Smooth muscle cell of the brain vasculature (primary cell): ENCODE measurements around the gene CHTF18.

Experiments used
- DNase-seq: peaks from one replicate; pipeline ENCODE4 v3.0.0-alpha.2; 2012; ENCODE audit warnings: low read depth, low spot score

Gene CHTF18

GRCh38 chr16:760545-761343 is 27.7 kb upstream of the CHTF18 start, which contains the start of gene MSLN:
TSS of gene MSLN (plus strand) at chr16:760734. CDS start at chr16:762681, 1,947 bp downstream.
- DNase-seq = no peak

GRCh38 chr16:761625-762513 is 26.6 kb upstream of the CHTF18 start:
- DNase-seq = no peak

GRCh38 chr16:762595-763268 is 25.7 kb upstream of the CHTF18 start:
- no peak for DNase-seq

DNA sequence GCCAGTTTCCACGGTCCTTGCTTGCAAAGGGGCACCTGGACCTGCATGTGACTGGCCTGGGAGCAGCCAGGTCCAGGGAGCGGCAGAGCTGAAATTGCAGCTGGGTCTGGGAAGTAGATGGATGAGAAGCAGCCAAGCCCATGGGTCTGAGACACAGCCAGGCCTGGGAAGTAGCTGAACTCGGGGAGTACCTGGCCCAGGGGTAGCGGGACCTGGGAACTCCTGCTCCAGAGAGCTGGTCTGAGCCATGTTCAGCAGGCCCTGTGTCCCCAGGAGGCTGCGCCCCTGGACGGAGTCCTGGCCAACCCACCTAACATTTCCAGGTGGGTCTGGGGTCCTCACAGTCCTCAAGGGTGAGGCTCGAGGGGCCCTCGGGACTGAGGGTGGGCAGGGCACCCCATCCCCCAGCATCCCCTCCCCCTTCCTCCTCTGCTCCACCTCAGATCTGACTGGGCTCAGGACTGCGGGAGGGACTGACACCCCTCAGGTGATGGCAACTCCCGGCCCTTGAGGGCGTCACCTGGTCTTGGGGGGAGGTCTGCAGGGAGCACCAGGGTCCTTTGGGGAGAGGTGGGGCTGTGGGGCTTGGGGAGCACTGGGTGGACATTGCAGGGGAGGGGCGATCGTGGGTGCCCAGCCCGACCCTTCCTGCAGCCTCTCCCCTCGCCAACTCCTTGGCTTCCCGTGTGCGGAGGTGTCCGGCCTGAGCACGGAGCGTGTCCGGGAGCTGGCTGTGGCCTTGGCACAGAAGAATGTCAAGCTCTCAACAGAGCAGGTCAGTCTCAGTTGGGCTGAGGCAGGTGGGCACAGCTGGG is 24.8 kb upstream of the CHTF18 start:
- no peak for DNase-seq

- DNase-seq = no peak
Measured at GRCh38 chr16:764184-764750, 24.2 kb upstream of the CHTF18 start.

DNA sequence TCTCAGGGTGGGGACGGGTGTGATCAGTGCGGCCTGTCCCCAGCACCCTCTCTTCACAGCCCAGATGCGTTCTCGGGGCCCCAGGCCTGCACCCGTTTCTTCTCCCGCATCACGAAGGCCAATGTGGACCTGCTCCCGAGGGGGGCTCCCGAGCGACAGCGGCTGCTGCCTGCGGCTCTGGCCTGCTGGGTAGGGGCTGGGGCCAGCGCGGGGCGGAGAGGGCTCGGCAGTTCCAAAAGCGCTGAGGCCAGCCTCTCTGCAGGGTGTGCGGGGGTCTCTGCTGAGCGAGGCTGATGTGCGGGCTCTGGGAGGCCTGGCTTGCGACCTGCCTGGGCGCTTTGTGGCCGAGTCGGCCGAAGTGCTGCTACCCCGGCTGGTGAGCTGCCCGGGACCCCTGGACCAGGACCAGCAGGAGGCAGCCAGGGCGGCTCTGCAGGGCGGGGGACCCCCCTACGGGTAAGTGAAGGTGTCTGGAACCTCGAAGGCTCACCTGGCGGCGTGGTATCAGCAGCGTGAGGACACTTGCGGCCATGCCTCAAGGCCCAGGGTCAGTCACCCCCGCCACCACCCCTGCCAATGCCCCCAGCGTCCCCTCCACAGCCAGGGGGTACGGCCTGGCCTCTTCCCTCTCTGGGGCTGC is 23.5 kb upstream of the CHTF18 start:
- no peak for DNase-seq

- DNase-seq = no peak
Measured at GRCh38 chr16:765488-765865, 22.9 kb upstream of the CHTF18 start.

DNA sequence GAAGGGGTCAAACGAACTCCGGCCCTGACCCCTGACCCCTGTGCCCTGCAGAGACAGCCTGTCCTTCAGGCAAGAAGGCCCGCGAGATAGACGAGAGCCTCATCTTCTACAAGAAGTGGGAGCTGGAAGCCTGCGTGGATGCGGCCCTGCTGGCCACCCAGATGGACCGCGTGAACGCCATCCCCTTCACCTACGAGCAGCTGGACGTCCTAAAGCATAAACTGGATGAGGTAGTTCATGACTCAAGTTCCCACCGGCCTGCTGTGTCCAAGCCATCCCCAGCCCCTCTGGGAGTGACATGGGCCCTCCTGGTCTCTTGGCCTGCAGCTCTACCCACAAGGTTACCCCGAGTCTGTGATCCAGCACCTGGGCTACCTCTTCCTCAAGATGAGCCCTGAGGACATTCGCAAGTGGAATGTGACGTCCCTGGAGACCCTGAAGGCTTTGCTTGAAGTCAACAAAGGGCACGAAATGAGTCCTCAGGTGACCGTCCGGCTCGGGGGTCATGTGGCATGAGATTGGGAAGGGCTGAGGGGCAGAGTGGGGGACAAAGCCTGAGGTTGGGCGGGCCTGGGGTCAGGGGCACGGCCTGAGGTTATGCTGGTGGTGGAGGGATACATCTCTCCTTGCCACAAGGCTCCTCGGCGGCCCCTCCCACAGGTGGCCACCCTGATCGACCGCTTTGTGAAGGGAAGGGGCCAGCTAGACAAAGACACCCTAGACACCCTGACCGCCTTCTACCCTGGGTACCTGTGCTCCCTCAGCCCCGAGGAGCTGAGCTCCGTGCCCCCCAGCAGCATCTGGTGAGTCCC is 22.2 kb upstream of the CHTF18 start:
- no peak for DNase-seq

GRCh38 chr16:766820-767640 is 21.4 kb upstream of the CHTF18 start:
- no peak for DNase-seq

DNA sequence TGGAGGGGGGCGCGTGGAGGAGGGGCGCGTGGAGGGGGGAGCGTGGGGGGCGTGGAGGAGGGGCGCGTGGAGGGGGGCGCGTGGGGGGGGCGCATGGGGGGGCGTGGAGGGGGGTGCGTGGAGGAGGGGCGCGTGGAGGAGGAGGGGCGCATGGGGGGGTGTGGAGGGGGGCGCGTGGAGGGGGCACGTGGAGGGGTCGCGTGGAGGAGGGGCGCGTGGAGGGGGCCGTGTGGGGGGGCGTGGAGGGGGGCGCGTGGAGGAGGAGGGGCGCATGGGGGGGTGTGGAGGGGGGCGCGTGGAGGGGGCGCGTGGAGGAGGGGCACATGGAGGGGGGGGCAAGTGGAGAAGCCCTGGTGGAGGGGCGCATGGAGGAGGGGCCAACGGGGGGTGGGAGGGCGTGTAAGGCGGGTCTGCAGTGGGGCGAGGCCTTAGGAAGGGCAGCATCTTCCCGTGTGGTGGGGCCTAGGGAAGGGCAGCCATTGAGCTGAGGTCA is 20.6 kb upstream of the CHTF18 start:
- DNase-seq = no peak

GRCh38 chr16:768428-768827 is 20.0 kb upstream of the CHTF18 start:
- DNase-seq = no peak

GRCh38 chr16:769184-769784 is 19.1 kb upstream of the CHTF18 start:
- DNase-seq = no peak

DNA sequence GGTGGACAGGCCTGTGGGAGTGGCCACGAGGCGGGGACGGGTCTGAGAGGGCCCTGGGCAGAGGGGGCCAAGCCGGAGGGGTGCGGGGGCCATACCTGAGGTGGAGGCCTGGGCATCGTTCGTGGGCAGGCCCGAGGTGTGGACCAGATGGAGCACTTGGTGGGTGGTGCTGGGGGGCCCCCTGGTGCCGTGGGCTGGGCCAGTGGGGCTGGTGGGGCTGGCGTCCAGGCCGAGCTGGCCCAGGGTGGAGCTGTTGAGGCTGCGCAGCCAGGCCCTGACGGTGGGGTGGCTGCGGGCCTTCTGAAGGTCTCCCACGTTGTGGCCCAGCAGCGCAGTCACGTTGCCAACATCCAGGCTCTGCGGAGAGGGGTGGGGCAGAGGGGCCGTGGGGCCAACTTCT is 18.5 kb upstream of the CHTF18 start:
- no peak for DNase-seq

DNA sequence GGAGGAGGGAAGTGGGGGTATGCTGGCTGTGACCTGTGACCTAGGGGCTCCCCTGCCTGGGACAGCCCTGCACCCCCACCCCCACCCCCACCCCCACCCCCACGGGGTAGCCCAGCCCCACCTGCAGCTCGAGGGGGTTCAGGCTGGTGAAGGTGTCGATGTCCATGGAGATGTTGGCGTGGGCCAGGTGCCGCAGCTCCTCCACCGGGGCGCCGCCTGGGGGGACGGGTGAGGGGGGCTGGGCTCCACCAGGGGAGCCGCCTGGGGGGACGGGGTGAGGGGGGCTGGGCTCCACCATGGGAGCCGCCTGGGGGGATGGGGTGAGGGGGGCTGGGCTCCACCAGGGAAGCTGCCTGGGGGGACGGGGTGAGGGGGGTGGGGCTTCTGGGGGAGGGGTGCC is 18.0 kb upstream of the CHTF18 start:
- no peak for DNase-seq

DNA sequence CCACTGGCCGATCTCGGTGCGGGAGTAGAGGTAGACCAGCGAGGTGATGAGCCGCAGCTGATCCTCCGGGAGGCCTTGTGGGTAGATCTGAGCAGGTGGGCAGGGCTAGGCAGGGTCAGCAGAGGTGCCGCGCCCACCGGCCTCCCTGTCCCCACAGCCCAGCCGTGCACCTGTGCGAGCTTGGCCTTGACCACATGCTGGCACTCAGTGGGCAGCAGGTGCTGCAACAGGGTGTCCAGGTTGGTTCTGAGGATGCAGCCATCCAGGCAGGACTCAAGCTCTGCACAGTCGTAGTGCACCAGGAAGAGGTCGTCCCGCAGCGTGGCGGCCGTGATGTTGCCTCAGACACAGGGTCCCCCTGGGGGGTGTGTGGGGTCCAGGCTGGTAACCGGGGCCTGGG is 15.5 kb upstream of the CHTF18 start:
- no peak for DNase-seq

DNA sequence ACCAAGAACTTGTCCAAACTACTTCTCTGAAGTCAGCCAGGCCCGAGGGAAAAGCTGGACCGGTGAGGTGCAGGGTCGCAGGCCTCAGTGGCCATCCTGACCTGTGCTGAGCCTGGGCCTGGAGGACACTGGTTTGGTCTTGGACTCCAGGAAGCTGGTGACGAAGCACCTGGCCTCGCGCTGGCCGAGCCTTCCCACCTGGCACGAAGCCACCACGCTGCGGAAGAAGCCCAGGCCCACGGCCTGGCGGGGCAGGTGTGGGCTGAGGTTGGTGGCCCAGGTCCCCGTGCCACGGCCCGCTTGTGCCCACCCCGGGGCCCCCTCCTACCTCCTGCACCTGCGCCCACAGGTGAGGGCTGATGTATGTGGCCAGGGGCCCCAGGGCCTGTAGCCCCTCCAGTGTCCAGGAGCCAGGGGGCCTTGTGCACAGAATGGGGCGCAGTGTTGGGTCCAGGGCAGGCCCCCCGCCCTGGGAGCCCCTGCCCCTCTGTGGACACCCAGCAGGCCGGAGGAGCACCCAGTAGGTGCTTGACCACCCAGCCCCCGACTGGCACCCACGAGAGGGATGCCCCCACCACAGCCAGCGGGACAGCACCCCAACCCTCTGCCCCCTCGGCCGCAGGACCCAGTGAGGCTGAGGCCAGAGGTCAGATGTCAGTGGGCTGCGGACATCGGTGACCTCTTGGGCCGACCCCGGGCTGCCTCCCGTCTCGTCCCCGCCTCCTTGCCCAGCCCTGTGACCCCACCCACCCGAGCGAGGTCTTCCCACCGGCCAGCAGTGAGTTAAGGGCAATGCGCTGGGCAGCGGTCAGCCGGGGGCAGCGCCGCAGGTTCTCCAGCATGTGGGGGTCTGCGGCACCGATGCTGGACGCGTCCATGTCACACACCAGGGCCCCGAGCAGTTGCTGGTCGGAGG is 14.1 kb upstream of the CHTF18 start:
- DNase-seq = no peak

- DNase-seq = no peak
Measured at GRCh38 chr16:775236-775796, 13.1 kb upstream of the CHTF18 start.
